ENCODE results near the gene PCNX3.

GRCh38 chr11:65569973-65570918, 45.3 kb upstream of the PCNX3 start, which contains the start of gene ZNRD2:
- TF ChIP-seq POLR2AphosphoS5 (IDR thresholded peaks at IDR 0.05; ENCODE audit: low read depth, low read length) = peak; percentile 86
- TF ChIP-seq REST (IDR thresholded peaks at IDR 0.05; ENCODE audit: insufficient read depth in 1 of 2, low read depth in 2 of 2, low read length in 1 of 2) = peak in 1 of 2 experiments; percentile 48; a peak in 1 of 4 replicates
- peak; percentile 27; the same call in 1 of the 2 replicates for TF ChIP-seq CTCF (IDR thresholded peaks at IDR 0.05)

Measured in Panc1 (cell line).